Ovary (tissue), 9 donors: ENCODE results near the gene CRADD. TPM values are rescaled to one million over a fixed set of nuclear protein-coding genes. Genes with fewer than 3 reads are reported as not detected.
"Not testable (repeated sequence)": the region's sequence is repeated elsewhere in the genome, so short reads cannot be mapped to it uniquely, and the experiment has no call there.

Experiments used
- DNase-seq, 5 donors: peaks; one replicate each; pipeline ENCODE4 v3.0.0-alpha.2; 2019 to 2020
- H3K27ac ChIP-seq, 2 donors: fragments of 200-600 bp; one replicate each; pipeline versions ENCODE4 v1.5.1 to v1.8.0; 2019 to 2022
- H3K27me3 ChIP-seq: fragments of 200-600 bp; one replicate; pipeline ENCODE4 v1.8.0; 2022
- H3K36me3 ChIP-seq: fragments of 200-600 bp; sonication (generic); one replicate; pipeline ENCODE4 v1.5.1; 2019
- H3K4me1 ChIP-seq: one replicate; pipeline ENCODE4 v1.8.1; 2013; ENCODE audit warnings: mild to moderate bottlenecking, moderate library complexity; ENCODE audit not compliant: insufficient read depth
- H3K4me3 ChIP-seq: fragments of 200-600 bp; sonication (generic); one replicate; pipeline ENCODE4 v1.5.1; 2017
- H3K9me3 ChIP-seq, 2 donors: fragments of 200-600 bp in 1 of 2; sonication (generic) in 1 of 2; one replicate each; pipeline versions ENCODE4 v1.5.1 to v1.8.1; 2013 to 2019; ENCODE audit warnings: mild to moderate bottlenecking in 1 of 2, moderate library complexity in 1 of 2
- EP300 ChIP-seq: sonication (generic); formaldehyde crosslinking; IDR thresholded peaks from one replicate; pipeline ENCODE4 v1.6.1; 2017; ENCODE audit warnings: antibody characterized with exemption
- POLR2A ChIP-seq: fragments of 450-650 bp; IDR thresholded peaks from one replicate; pipeline ENCODE4 v1.6.1; 2017; ENCODE audit warnings: antibody characterized with exemption, mild to moderate bottlenecking, moderate library complexity
- WGBS, 3 donors: extraction: QIAGEN DNeasy Blood & Tissue Kit in 1 of 3; methylation state at CpG; one replicate each; pipeline versions ENCODE4 v1.1.5 to v1.1.7; 2013 to 2017; 5-methylcytosine and 5-hydroxymethylcytosine counted together
- intact Hi-C, 4 donors: fragments of 100-400 bp; cut with DNase I; formaldehyde crosslinking; loops; one replicate each; pipeline versions ENCODE4 v1.11.0 to v1.15.1; 2022 to 2023
- polyA plus RNA-seq, 2 donors: library from polyadenylated mRNA; stranded (reverse); fragments of 200-250 nt in 1 of 2; fragments of 350-450 nt in 1 of 2; fragmentation: Illumina TruSeq in 1 of 2; extraction: RNeasy Lipid Tissue Mini Kit (QIAGEN cat#74804) in 1 of 2; gene quantifications; one replicate each; pipeline ENCODE4 v1.2.3, GENCODE V29; 2013 to 2014
- total RNA-seq, 7 donors: library from RNA; depleted of rRNA in 2 of 7; stranded (reverse); fragments of >200 nt in 2 of 7; fragmentation: NEBNext Ultra II Directional in 3 of 7; extraction: Animal tissue kit (Norgen Biotek cat#: 25700) in 3 of 7; gene quantifications; one replicate each; pipeline versions ENCODE4 v1.1.0 to v1.2.4, GENCODE V29; 2016 to 2023
- TF ChIP-seq, protein P1 (sequence below), 3 donors: fragments of 450-650 bp in 2 of 3; fragments of 200-600 bp in 1 of 3; IDR thresholded peaks; one replicate each; pipeline versions ENCODE4 v1.5.1 to v1.8.0; 2016 to 2022; ENCODE audit warnings: antibody characterized with exemption in 3 of 3, mild to moderate bottlenecking in 1 of 3
- donor health status: DM: no; HTN: no; CAD: no; lungs with moderate emphysema.
- donor health status: DM: no; HTN: no; CAD: no.
- donor health status: Bipolar disorder and iron deficiency.
- donor health status: DM: yes; HTN: yes; CAD: no.
- donor health status: DM: no; HTN: no; CAD: no.
- donor health status: DM: yes; HTN: yes; CAD: no.

Gene CRADD
- total and polyA plus RNA-seq, 9 donors, result 11.4 to 67.8 (median 16.9) TPM

DNA sequence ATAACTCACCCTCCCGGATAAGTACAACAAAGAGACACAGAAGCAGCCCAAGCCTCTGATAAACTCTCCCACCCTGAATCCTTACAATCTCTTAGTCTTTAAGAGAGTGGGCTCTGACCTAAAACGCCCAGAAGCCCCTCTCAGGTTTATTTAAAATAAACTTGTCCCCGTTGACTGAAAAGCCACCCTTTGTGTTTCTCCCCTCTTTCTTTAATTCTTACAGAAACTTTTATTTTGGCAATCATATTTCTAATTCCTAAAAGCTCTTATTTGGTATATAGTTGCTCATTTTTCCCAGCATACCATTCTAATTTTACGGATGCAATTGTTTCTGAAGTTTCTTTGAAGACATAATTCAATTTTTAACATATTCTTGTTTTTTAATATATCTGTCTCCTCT, 249.1 kb downstream of the CRADD start:
- no peaks in the 10 kb centered on the region for H3K36me3 ChIP-seq
- TF ChIP-seq EP300 (no peak), POLR2A (no peak)
- TF ChIP-seq, protein P1, sequence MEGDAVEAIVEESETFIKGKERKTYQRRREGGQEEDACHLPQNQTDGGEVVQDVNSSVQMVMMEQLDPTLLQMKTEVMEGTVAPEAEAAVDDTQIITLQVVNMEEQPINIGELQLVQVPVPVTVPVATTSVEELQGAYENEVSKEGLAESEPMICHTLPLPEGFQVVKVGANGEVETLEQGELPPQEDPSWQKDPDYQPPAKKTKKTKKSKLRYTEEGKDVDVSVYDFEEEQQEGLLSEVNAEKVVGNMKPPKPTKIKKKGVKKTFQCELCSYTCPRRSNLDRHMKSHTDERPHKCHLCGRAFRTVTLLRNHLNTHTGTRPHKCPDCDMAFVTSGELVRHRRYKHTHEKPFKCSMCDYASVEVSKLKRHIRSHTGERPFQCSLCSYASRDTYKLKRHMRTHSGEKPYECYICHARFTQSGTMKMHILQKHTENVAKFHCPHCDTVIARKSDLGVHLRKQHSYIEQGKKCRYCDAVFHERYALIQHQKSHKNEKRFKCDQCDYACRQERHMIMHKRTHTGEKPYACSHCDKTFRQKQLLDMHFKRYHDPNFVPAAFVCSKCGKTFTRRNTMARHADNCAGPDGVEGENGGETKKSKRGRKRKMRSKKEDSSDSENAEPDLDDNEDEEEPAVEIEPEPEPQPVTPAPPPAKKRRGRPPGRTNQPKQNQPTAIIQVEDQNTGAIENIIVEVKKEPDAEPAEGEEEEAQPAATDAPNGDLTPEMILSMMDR (IDR thresholded peaks at IDR 0.05), result no peak
- DNase-seq, result no peak
- H3K27me3 ChIP-seq, result no peaks in the 10 kb centered on the region
- intact Hi-C loops, result no loop called here
- H3K4me1 ChIP-seq, result no peaks in the 10 kb centered on the region
- no peaks in the 10 kb centered on the region for H3K9me3 ChIP-seq
- H3K27ac ChIP-seq, result no peak overlapping the region
- 84 to 87% (median 85%) methylated on average over 4 of the region's 4 CpGs for WGBS, 3 donors
- H3K4me3 ChIP-seq, result no peak overlapping the region

DNA sequence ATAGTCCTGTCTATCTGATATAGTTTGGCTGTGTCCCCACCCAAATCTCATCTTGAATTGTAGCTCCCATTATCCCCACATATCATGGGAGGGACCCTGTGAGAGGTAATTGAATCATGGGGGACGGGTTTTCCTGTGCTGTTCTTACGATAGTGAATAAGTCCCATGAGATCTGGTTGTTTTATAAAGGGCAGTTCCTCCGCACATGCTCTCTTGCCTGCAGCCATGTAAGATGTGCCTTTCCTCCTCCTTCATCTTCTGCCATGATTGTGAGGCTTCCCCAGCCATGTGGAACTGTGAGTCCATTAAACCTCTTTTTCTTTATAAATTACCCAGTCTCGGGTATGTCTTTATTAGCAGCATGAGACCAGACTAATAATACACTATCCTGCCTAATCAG, 251.9 kb downstream of the CRADD start:
- intact Hi-C loops, H3K36me3 ChIP-seq, H3K9me3 ChIP-seq, H3K4me3 ChIP-seq, H3K4me1 ChIP-seq, H3K27ac ChIP-seq, DNase-seq, H3K27me3 ChIP-seq: not testable (repeated sequence)
- 91 to 96% (median 91%) methylated on average over 4 of the region's 4 CpGs for WGBS, 3 donors

DNA sequence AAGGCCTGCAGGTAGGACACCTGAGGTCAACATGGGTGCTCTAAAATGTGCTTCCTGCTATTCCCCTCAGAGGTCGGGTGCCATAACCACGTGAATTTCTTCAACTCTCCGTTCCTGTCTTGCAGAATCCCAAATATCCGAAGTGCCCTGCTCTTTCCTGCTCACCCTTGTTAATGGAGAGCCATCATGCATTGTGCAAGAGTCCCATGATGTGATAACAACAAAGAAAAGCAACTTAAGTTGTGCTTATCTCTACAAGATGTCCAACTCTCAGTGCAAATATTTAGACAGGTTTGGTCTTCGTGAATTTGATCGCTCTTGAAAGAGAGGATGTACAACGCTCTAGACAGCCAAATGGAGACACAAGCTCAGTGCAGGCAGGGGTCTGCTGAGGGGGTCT, 260.6 kb downstream of the CRADD start:
- H3K27ac ChIP-seq, result no peak overlapping the region
- H3K27me3 ChIP-seq, result no peaks in the 10 kb centered on the region
- 73 to 93% (median 91%) methylated on average over 7 of the region's 7 CpGs for WGBS, 3 donors
- H3K36me3 ChIP-seq, result no peaks in the 10 kb centered on the region
- H3K4me3 ChIP-seq, result no peak overlapping the region
- no peaks in the 10 kb centered on the region for H3K4me1 ChIP-seq
- TF ChIP-seq, protein P1 (IDR thresholded peaks at IDR 0.05), result no peak
- TF ChIP-seq EP300 (no peak), POLR2A (no peak)
- no peaks in the 10 kb centered on the region for H3K9me3 ChIP-seq
- no peak for DNase-seq
- intact Hi-C loops, result no loop called here

DNA sequence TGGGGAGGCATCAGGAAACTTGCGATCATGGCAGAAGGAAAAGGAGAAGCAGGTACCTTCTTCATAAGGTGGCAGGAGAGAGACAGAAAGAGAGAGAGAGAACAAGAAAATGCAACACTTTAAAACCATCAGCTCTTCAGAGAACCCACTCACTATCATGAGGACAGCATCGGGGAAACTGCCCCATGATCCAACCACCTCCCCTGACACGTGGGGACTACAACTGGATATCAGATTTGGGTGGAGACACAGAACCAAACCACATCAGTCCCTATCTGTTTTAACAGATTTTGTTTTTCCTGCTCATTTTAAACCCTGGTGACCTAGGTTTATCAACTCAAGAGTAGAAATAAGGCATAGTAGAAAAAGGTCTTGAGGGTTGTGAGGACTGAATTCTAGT, 261.1 kb downstream of the CRADD start:
- Histone ChIP-seq H3K27ac (no peak overlapping the region), H3K36me3 (no peaks in the 10 kb centered on the region), H3K4me1 (no peaks in the 10 kb centered on the region), H3K4me3 (no peak overlapping the region), H3K27me3 (no peaks in the 10 kb centered on the region), H3K9me3 (no peaks in the 10 kb centered on the region)
- 84 to 96% (median 91%) methylated on average over 3 of the region's 3 CpGs for WGBS, 3 donors
- TF ChIP-seq EP300 (no peak), POLR2A (no peak)
- TF ChIP-seq, protein P1 (IDR thresholded peaks at IDR 0.05), result no peak
- DNase-seq, result no peak
- intact Hi-C loops, result no loop called here

DNA sequence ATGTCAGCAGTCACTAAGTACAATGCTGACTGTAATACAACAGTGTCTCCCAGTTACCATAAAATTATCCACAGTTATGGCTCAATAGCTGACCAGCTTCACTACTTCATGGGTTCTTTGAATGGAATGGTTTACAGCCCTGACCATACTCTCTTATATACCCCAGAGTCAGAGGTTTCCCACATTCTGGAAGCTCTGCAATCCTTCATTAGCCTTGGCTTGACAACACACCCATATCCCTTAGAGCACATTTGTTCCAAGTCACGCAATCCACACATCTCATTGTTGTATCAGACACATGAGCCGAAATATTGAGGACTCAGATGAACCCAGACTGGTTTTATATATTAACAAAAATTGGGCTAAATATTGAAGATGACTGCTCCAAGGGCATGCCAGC, 261.8 kb downstream of the CRADD start:
- no peaks in the 10 kb centered on the region for H3K4me1 ChIP-seq
- intact Hi-C loops, result no loop called here
- H3K4me3 ChIP-seq, result no peak overlapping the region
- H3K9me3 ChIP-seq, result no peaks in the 10 kb centered on the region
- WGBS, 3 donors, result 91 to 98% (median 92%) methylated on average over 2 of the region's 2 CpGs
- no peak overlapping the region for H3K27ac ChIP-seq
- no peak for DNase-seq
- no peaks in the 10 kb centered on the region for H3K36me3 ChIP-seq
- TF ChIP-seq EP300 (no peak), POLR2A (no peak)
- TF ChIP-seq, protein P1 (IDR thresholded peaks at IDR 0.05), result no peak
- H3K27me3 ChIP-seq, result no peaks in the 10 kb centered on the region
